ENCODE results near the gene ABCC1.

DNA sequence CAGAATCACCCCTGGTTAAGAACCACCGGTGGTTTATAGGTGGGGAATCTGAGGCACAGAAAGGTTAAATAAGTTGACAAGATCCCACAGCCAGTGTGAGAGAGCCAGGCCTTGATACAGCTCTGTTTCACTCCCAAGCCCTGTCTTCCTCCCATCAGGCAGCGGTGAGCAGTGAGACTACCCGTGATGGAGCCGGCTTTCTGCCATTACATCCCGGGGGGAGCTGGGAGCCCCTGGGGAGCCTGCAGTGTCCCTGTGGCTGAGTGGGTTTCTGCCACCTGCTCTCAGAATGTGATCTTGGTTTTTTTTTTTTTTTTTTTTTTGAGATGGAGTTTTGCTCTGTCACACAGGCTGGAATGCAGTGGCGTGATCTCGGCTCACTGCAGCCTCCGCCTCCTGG lies 66.4 kb downstream of the ABCC1 start:
- TF ChIP-seq, protein P1, sequence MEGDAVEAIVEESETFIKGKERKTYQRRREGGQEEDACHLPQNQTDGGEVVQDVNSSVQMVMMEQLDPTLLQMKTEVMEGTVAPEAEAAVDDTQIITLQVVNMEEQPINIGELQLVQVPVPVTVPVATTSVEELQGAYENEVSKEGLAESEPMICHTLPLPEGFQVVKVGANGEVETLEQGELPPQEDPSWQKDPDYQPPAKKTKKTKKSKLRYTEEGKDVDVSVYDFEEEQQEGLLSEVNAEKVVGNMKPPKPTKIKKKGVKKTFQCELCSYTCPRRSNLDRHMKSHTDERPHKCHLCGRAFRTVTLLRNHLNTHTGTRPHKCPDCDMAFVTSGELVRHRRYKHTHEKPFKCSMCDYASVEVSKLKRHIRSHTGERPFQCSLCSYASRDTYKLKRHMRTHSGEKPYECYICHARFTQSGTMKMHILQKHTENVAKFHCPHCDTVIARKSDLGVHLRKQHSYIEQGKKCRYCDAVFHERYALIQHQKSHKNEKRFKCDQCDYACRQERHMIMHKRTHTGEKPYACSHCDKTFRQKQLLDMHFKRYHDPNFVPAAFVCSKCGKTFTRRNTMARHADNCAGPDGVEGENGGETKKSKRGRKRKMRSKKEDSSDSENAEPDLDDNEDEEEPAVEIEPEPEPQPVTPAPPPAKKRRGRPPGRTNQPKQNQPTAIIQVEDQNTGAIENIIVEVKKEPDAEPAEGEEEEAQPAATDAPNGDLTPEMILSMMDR (IDR thresholded peaks at IDR 0.05; ENCODE audit: borderline replicate concordance, extremely low read depth, low read length, poor library complexity, severe bottlenecking), result no peak
- no peak for TF ChIP-seq EZH2 (IDR thresholded peaks at IDR 0.05; ENCODE audit: borderline replicate concordance, low read depth, low read length, severe bottlenecking)

Data from DND-41 (cell line).